GM12878 (cell line): ENCODE measurements around the gene SRCAP. TPM values are rescaled to one million over a fixed set of nuclear protein-coding genes. Genes with fewer than 3 reads are reported as not detected.

ENCODE experiments used
- ATAC-seq: fragments of 200-7000 bp; cut with Tn5 transposase; 3 replicates; pipeline ENCODE4 v1.9.1; 2020; ENCODE audit warnings: mild to moderate bottlenecking, moderate library complexity
- BruUV-seq: library from RNA; stranded (reverse); fragments of 400-500 nt; replicated peaks from 2 replicates; lab custom pipeline; 2021; lab: Mats Ljungman, UMichigan
- CTCF ChIA-PET: fragments of 300-600 bp; sonication (Branson Sonifier 250); formaldehyde crosslinking; extraction: SDS; loops from one replicate; lab custom pipeline; 2021; ENCODE audit warnings: inconsistent platforms; lab: Yijun Ruan, JAX
- POLR2A ChIA-PET: fragments of 350-600 bp; formaldehyde crosslinking; extraction: SDS; loops from one replicate; lab custom pipeline; 2021; ENCODE audit warnings: inconsistent platforms; lab: Charles Lee
- RAD21 ChIA-PET: fragments of 300-600 bp; sonication (Branson Sonifier 250); formaldehyde crosslinking; loops from one replicate; lab custom pipeline; 2023; ENCODE audit warnings: antibody characterized with exemption; ENCODE audit not compliant: unreplicated experiment; lab: Charles Lee
- SMC1A ChIA-PET: fragments of 300-600 bp; sonication (Branson Sonifier 250); formaldehyde crosslinking; loops from one replicate; lab custom pipeline; 2023; ENCODE audit not compliant: unreplicated experiment, uncharacterized antibody; lab: Charles Lee
- DNase-seq: peaks from one replicate; pipeline ENCODE4 v3.0.0-alpha.2; 2011; ENCODE audit warnings: low read depth, low spot score
- FAIRE-seq: peaks from 3 replicates; lab custom pipeline; 2011; peaks lifted over from hg19 to GRCh38; lab: Jason Lieb, UNC
- H2AFZ ChIP-seq: 2 replicates; pipeline ENCODE4 v1.6.0; 2011; ENCODE audit warnings: low read depth, low read length, control low read depth; ENCODE audit not compliant: control insufficient read depth
- H3K27ac ChIP-seq: 2 replicates; pipeline ENCODE4 v1.5.1; 2011; ENCODE audit warnings: control low read depth; ENCODE audit not compliant: control insufficient read depth, insufficient read depth
- H3K27me3 ChIP-seq, 2 experiments: replicated peaks in 1 of 2; 2 replicates each; pipeline versions ENCODE4 v1.6.0 to v1.6.1; 2011; ENCODE audit warnings: low read length in 1 of 2; ENCODE audit not compliant: control insufficient read depth in 2 of 2, insufficient read depth in 2 of 2
- H3K36me3 ChIP-seq, 2 experiments: 2 replicates each; pipeline ENCODE4 v1.5.1; 2011; ENCODE audit warnings: low read length in 1 of 2; ENCODE audit not compliant: control insufficient read depth in 2 of 2, insufficient read depth in 2 of 2
- H3K4me1 ChIP-seq: 2 replicates; pipeline ENCODE4 v1.6.1; 2011; ENCODE audit warnings: mild to moderate bottlenecking, low read length, moderate library complexity, mixed read lengths; ENCODE audit not compliant: control insufficient read depth, insufficient read depth
- H3K4me2 ChIP-seq: 2 replicates; pipeline ENCODE4 v1.6.0; 2011; ENCODE audit warnings: control low read depth; ENCODE audit not compliant: control insufficient read depth, insufficient read depth
- H3K4me3 ChIP-seq: fragments of 200-600 bp; sonication (generic); 2 replicates; pipeline ENCODE4 v1.5.1; 2016
- H3K79me2 ChIP-seq: 2 replicates; pipeline ENCODE4 v1.6.0; 2011; ENCODE audit warnings: low read length; ENCODE audit not compliant: control insufficient read depth, insufficient read depth
- H3K9ac ChIP-seq: 2 replicates; pipeline ENCODE4 v1.8.0; 2011; ENCODE audit warnings: low read length, control low read depth, mixed read lengths; ENCODE audit not compliant: control insufficient read depth, insufficient read depth
- H3K9me3 ChIP-seq: replicated peaks from 3 replicates; pipeline ENCODE4 v1.5.1; 2011; ENCODE audit warnings: mild to moderate bottlenecking, low read length; ENCODE audit not compliant: control insufficient read depth, insufficient read depth
- H4K20me1 ChIP-seq: 2 replicates; pipeline ENCODE4 v1.6.0; 2011; ENCODE audit not compliant: control insufficient read depth, insufficient read depth
- BRCA1 ChIP-seq: IDR thresholded peaks from 2 replicates; pipeline ENCODE4 v1.6.1; 2011; ENCODE audit warnings: low read depth, low read length, improper control_type of control experiment
- CREB1 ChIP-seq: IDR thresholded peaks from 2 replicates; pipeline ENCODE4 v1.6.1; 2012; ENCODE audit warnings: low read depth, mild to moderate bottlenecking, inconsistent platforms
- CREM ChIP-seq: IDR thresholded peaks from 2 replicates; pipeline ENCODE4 v1.6.1; 2014; ENCODE audit warnings: antibody characterized with exemption, low read depth
- KLF5 ChIP-seq: fragments of 450-650 bp; IDR thresholded peaks from 2 replicates; pipeline ENCODE4 v1.6.1; 2014; ENCODE audit warnings: mild to moderate bottlenecking; ENCODE audit not compliant: partially characterized antibody
- LARP7 ChIP-seq: fragments of 450-650 bp; IDR thresholded peaks from 2 replicates; pipeline ENCODE4 v1.6.1; 2017; ENCODE audit warnings: mild to moderate bottlenecking
- MEF2A ChIP-seq: IDR thresholded peaks from 2 replicates; pipeline ENCODE4 v1.6.1; 2011; ENCODE audit warnings: low read depth, mild to moderate bottlenecking, low read length, moderate library complexity; ENCODE audit not compliant: insufficient read depth
- MTA2 ChIP-seq: fragments of 450-650 bp; IDR thresholded peaks from 2 replicates; pipeline ENCODE4 v1.6.1; 2016; ENCODE audit warnings: low read depth, mild to moderate bottlenecking, moderate library complexity
- NFYA ChIP-seq: IDR thresholded peaks from 2 replicates; pipeline ENCODE4 v1.6.1; 2011; ENCODE audit warnings: low read depth, mild to moderate bottlenecking, low read length, improper control_type of control experiment, borderline replicate concordance
- NR2C2 ChIP-seq: IDR thresholded peaks from 2 replicates; pipeline ENCODE4 v1.6.1; 2011; ENCODE audit warnings: borderline replicate concordance, low read depth; ENCODE audit not compliant: control insufficient read depth, insufficient read length
- RBBP5 ChIP-seq: fragments of 200-600 bp; sonication (generic); conservative IDR thresholded peaks from 2 replicates; pipeline ENCODE4 v1.6.1; 2016
- RELB ChIP-seq: fragments of 450-650 bp; IDR thresholded peaks from 2 replicates; pipeline ENCODE4 v1.6.1; 2017; ENCODE audit warnings: low read depth, mild to moderate bottlenecking, moderate library complexity
- REST ChIP-seq: IDR thresholded peaks from 2 replicates; pipeline ENCODE4 v1.6.1; 2012; ENCODE audit warnings: mild to moderate bottlenecking, low read depth, low read length
- SUPT20H ChIP-seq: IDR thresholded peaks from 2 replicates; pipeline ENCODE4 v1.6.1; 2011; ENCODE audit warnings: low read depth, mild to moderate bottlenecking, low read length, moderate library complexity, borderline replicate concordance; ENCODE audit not compliant: control insufficient read depth
- USF2 ChIP-seq: IDR thresholded peaks from 2 replicates; pipeline ENCODE4 v1.6.1; 2011; ENCODE audit warnings: low read depth, low read length, improper control_type of control experiment, borderline replicate concordance
- ZBTB40 ChIP-seq: fragments of 450-650 bp; IDR thresholded peaks from 2 replicates; pipeline ENCODE4 v1.6.1; 2016; ENCODE audit warnings: mild to moderate bottlenecking, moderate library complexity, borderline replicate concordance
- WGBS: methylation state at CpG from one replicate; pipeline ENCODE4 v1.1.6; 2016; ENCODE audit warnings: low lambda C conversion rate; ENCODE audit not compliant: insufficient replicate concordance, insufficient coverage; ENCODE audit errors: missing lambda C conversion rate; 5-methylcytosine and 5-hydroxymethylcytosine counted together
- in situ Hi-C: fragments of 300-500 bp; cut with MboI; formaldehyde crosslinking; loops from 9 replicates; pipeline ENCODE4 v1.14.3; 2018; ENCODE audit warnings: mixed read lengths
- intact Hi-C: fragments of 100-400 bp; cut with micrococcal nuclease; formaldehyde crosslinking; loops from one replicate; pipeline ENCODE4 v1.14.2; 2022; ENCODE audit not compliant: unreplicated experiment
- polyA plus RNA-seq, 11 experiments: library from polyadenylated mRNA; depleted of rRNA in 4 of 11; unstranded in 6 of 11; stranded (reverse) in 5 of 11; fragments of >200 nt; fragmentation: Nextera tagmentation in 4 of 11; fragmentation: Illumina TruSeq in 1 of 11; extraction: Ambion mirVana in 4 of 11; extraction: Trizol in 1 of 11; gene quantifications; 1 replicate in 1 of 11; 2 replicates in 10 of 11; pipeline versions ENCODE4 v1.2.1 to v1.2.3, GENCODE V29; 2011 to 2016; ENCODE audit warnings: inconsistent platforms in 2 of 11, missing spikeins in 2 of 11, low read depth in 1 of 11
- total RNA-seq, 4 experiments: library from RNA; depleted of rRNA in 3 of 4; stranded (reverse); fragments of >200 nt in 3 of 4; fragmentation: Illumina TruSeq in 1 of 4; extraction: Trizol in 1 of 4; gene quantifications; 2 replicates each; pipeline versions ENCODE4 v1.2.1 to v1.2.3, GENCODE V29; 2013 to 2021

SRCAP gene
- total and polyA plus RNA-seq, 10 of the 15 experiments (the other 5 are each of a cell fraction or from before 2014, with no cell fraction given): 0.24 to 58.4 (median 11.6) TPM

- H3K4me1 ChIP-seq: no peaks in the 10 kb centered on the region
- ChIA-PET SMC1A (no interaction called here), RAD21 (interaction anchor here (0.6 kb wide), 1 partner anchor 696 kb away, joined by 3 read pairs; no protein-coding TSS in a partner anchor), CTCF (interaction anchor here (1.1 kb wide), 2 partner anchors 12 to 180 kb away, joined by 3 read pairs; no protein-coding TSS in a partner anchor), POLR2A (no interaction called here)
- no peak overlapping the region for H3K4me3 ChIP-seq
- no peak overlapping the region for H3K4me2 ChIP-seq
- in situ Hi-C loops: no loop called here
- H3K27ac ChIP-seq: no peak overlapping the region
- intact Hi-C loops: no loop called here
- 87% methylated on average over 10 of the region's 10 CpGs for WGBS
- H2AFZ ChIP-seq: no peak overlapping the region
- H3K27me3 ChIP-seq: no peaks in the 10 kb centered on the region
- no peaks in the 10 kb centered on the region for H3K79me2 ChIP-seq
- H3K9ac ChIP-seq: no peak overlapping the region
- FAIRE-seq (no peak), ATAC-seq (no peak), DNase-seq (no peak)
- BruUV-seq: no TSS peak
- no peaks in the 10 kb centered on the region for H4K20me1 ChIP-seq
- peaks cover 42 to 46% of the 10 kb centered on the region in 2 experiments for H3K36me3 ChIP-seq
- TF ChIP-seq CREB1 (no peak), ZBTB40 (no peak), REST (no peak), CREM (no peak), NFYA (no peak), SUPT20H (no peak), MTA2 (no peak), RBBP5 (no peak), LARP7 (no peak), RELB (no peak), KLF5 (no peak), USF2 (no peak), BRCA1 (no peak), NR2C2 (no peak), MEF2A (no peak)
- no peaks in the 10 kb centered on the region for H3K9me3 ChIP-seq
Measured at GRCh38 chr16:30722916-30723315, 23.9 kb downstream of the SRCAP start.
